NB4 (cell line): ENCODE data around the gene GP5.

Experiments used
- POLR2A ChIP-seq: IDR thresholded peaks from 2 replicates; pipeline ENCODE4 v1.6.1; 2011; ENCODE audit warnings: mild to moderate bottlenecking; ENCODE audit not compliant: insufficient read length; ENCODE audit errors: extremely low read depth
- TF ChIP-seq, protein P1 (sequence below): IDR thresholded peaks from 2 replicates; pipeline ENCODE4 v1.6.1; 2011; ENCODE audit warnings: low read depth, low read length
- TF ChIP-seq, protein P2 (sequence below): IDR thresholded peaks from one replicate; pipeline ENCODE4 v1.5.1; 2012; ENCODE audit warnings: low read depth, low read length

- TF ChIP-seq, protein P1, sequence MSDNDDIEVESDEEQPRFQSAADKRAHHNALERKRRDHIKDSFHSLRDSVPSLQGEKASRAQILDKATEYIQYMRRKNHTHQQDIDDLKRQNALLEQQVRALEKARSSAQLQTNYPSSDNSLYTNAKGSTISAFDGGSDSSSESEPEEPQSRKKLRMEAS: no peak
- TF ChIP-seq, protein P2, sequence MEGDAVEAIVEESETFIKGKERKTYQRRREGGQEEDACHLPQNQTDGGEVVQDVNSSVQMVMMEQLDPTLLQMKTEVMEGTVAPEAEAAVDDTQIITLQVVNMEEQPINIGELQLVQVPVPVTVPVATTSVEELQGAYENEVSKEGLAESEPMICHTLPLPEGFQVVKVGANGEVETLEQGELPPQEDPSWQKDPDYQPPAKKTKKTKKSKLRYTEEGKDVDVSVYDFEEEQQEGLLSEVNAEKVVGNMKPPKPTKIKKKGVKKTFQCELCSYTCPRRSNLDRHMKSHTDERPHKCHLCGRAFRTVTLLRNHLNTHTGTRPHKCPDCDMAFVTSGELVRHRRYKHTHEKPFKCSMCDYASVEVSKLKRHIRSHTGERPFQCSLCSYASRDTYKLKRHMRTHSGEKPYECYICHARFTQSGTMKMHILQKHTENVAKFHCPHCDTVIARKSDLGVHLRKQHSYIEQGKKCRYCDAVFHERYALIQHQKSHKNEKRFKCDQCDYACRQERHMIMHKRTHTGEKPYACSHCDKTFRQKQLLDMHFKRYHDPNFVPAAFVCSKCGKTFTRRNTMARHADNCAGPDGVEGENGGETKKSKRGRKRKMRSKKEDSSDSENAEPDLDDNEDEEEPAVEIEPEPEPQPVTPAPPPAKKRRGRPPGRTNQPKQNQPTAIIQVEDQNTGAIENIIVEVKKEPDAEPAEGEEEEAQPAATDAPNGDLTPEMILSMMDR: no peak
- TF ChIP-seq POLR2A: no peak
Measured at GRCh38 chr3:194443901-194444300, 44.8 kb upstream of the GP5 start.
